Measurements from ENCODE around the gene BRD3OS. TPM values are rescaled to one million over a fixed set of nuclear protein-coding genes. Genes with fewer than 3 reads are reported as not detected.
"Not testable (repeated sequence)": the region's sequence is repeated elsewhere in the genome, so short reads cannot be mapped to it uniquely, and the experiment has no call there.

BRD3OS gene
- total RNA-seq, 1 donor from 2014 or later: 6.8 TPM

DNA sequence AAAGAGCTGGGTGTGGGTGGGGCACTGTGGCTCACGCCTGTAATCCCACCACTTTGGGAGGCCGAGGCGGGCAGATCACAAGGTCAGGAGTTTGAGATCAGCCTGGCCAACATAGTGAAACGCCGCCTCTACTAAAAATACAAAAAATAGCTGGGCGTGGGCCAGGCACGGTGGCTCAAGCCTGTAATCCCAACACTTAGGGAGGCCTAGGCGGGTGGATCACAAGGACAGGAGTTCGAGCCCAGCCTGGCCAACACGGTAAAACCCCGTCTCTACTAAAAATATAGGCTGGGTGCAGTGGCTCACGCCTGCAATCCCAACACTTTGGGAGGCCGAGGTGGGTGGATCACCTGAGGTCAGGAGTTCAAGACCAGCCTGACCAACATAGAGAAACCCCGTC is 36.5 kb upstream of the BRD3OS start:
- not testable (repeated sequence) for DNase-seq

- DNase-seq: no peak
Measured at GRCh38 chr9:133989625-133990365, 35.5 kb upstream of the BRD3OS start.

GRCh38 chr9:133990366-133991213 is 34.7 kb upstream of the BRD3OS start:
- DNase-seq: no peak

DNA sequence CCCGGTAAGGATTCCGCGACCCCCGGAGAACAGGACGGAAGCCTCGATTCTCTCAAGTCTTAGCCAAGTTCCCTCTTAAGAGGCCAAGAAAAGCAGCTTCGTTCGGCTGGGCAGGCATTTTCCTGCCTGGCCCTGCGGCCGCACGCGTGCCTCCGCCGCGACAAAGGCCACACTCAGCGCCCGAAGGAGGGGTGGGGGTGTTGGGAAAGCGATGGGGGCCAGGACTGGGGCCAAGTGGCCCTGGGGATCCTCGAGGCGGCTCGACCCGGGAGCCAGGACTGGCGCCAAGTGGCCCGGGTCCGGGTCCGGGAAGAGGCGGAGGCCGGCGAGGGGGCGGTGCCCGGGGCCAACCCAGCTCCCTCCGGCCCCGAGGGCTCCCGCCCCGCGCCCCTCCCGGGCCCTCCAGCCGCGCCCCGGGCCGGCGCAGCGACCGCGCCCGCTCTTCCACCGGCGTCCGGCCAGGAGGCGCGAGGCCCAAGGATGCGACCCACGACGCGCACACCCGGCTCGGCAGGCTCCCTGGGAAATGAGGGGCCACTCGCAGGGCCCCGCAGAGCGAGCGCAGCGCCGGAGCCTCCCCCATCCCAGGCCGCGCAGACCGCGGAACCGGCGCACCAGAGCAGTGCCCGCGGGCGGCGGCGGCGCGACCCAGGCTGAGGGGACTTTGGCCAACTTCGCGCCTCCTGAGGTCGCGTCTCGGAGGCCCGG is 33.9 kb upstream of the BRD3OS start:
- DNase-seq: no peak

DNA sequence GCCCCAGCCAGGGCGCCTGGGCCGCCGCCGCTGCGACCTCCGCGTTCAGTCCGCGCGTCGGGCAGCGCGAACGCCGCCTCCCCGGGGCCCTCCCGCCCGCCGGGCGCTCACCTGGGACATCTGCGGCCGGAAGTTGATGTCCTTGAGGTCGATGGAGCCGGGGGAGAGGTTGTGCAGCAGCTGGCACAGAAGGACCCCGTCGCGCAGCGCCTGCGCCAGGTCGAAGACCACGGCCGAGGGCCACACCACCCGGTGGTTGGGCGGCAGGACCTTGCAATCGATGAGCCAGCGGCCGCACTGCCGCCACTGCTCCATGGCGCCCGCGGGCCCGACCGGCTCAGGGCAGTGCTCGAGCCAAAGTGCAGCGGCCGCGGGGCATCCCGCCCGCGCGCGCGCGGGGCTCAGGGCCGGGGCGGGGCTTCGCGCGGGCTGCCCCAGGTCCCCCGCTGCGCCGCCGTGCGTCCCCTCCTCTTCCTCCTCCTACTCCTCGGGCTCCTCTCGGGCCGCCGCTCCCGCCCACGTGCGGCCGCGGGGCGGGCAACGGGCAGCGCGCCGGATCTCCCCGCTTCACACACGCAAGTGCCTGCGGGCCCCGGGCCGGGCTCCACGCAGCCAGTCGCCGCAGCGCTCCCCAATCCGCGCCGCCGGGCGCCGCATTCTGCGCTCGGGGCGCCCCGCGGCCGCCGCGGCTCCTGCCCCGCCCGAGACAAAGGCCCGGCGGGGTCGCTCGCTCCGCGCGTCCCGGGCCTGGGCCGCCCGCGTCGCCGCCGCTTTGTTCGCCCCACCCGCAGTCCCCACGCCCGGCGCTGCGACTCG is 33.1 kb upstream of the BRD3OS start, which contains the start of gene VAV2:
VAV2 (minus strand) TSS at position 361 of the 816 bp plus-strand sequence; CDS start at position 315, 46 bp downstream.
- no peak for DNase-seq

GRCh38 chr9:133992780-133993634 is 32.3 kb upstream of the BRD3OS start:
- peak; percentile 32 for DNase-seq

DNA sequence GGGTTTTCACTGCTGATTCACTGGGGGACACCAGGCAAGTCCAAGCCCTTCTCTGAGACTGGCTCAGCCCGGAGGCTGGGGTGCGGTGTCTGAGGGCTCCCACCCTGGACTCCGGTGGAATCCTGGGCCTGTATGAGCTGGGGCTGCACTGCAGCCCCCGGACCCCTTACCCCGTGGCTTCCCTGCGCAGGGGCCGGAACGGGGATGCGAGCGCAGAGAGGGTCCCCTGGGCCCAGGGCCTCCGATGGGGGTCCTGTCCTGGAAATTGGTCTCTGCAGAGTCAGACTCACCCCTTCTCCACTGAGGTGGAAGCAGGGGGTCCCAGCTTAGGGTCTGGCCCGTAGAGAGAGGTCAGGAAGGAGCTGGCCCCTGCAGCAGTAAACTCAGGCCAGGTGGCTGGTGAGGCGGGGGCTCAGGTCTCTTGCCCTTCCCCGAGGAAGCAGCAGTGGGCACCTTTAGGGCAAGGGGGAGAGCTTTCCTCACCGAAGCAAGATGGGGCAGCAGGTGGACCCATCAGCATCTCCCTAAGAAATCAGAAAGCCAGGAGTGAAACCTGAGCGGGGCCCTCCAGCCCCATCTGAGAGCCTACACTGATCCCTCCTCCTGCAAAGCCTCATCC is 31.5 kb upstream of the BRD3OS start:
- no peak for DNase-seq

DNA sequence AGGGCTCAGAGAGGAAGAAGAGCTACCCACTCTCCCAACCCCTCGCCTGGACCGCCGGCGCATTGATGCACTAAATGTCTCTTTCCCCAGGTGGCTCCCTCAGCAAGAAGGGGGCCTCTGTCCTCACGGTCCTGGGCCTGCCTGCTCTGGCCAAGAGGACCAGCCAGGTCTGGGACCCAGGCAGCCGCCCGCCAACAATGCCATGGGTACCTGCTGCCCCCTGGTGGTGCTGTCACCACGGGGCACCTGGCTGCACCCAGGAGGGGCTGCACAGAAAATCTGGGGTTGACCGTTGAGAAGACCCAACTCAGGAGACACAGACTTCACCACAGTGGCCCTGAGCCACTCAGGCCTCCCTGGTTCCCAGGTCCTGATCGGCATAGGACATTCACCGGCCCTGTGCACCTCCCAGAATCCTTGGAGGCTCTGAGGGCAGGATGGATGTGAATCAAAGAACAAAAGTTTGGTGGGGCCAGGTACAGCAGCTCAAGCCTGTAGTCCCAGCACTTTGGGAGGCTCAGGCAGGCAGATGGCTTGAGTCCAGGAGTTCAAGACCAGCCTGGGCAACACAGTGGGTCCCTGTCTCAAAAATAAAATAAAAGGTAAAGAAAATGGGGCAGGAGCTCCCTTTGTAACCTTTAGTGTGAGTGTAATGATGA is 30.8 kb upstream of the BRD3OS start:
- DNase-seq: peak; percentile 31

DNA sequence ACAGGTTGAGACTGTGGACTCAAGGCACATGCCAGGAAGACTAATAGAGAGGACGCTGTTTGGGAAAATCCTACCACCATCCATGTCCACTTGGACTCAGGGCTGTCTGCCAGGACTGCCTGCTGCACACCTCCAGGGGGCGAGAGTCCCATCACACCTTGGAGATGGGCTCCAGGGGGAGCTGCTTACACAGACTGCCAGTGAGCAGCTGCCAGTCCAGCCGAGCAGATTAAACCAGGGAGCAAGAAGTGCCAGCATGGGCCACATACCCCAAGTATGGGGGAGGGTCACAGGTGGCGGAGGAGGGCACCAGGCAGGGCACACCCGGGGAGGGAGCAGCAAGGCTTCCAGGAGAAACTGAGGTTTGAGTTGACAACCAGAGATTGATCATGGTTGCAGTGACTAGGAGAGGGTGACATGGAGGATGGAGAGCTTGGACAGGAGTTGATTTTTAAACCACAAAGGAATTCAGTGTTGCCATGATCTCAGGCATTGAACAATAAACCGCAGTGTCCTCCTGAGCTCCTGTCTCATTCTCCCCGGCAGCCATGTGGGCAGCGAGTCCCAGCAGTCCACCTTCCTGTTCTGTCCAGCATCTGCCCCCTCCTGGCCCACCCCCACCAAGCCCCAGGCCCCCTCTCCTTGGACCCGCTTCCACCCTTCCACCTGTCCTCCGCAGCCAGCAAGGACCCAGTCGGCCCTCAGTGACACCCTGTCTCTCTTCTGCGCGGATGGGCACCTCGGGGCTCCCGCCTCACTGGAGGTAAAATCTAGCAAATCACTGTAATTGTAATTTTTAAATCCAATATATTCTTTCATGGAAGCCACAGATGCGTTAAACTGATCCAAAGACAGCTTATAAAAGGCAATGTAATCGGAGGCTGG is 30.0 kb upstream of the BRD3OS start:
- DNase-seq: no peak

DNA sequence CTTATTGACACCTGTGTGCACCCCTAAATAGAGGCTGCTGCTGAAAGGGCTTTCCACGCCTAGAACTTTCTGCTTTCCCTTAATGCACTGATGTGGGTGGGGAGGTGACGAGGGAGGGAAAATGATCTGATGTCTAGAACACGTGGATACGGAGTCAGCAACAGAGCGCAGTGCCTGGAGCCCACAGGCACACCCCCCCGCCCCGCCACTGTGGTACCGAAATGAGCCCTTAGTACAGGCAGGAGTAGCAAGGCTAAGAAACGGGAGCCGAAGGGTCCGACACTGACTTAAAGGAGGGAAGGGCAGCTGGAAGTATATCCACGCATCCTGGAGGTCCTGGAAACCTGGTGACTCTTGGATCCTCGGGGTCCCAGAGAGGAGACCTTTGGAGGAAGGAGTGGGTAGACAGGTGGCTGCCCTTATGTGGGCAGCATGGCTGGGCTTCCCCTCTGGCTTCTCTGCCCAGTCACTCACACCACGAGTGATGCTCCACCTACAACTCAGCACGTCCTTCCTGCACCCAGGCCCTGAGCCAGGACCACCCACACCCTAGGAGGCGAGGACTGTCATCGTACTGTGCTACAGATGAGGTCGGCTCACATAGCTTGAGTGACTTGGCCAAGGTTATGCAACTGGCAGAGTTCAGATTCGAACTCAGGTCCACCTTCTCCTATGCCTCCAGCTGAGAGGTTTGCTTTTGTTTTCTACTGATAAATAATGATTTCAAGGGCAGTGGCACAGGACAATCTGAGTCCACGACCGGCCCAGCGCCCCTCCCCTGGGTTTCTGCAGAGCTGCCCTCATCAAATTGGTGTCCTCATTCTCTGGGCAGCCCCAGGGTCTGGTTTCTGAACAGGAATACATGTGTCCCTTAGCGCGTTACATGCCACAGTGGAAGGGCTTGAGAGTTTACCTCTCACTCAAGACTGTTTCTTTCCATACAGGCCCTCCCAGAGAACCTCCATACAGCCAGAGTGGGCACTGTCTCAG is 28.5 kb upstream of the BRD3OS start:
- no peak for DNase-seq

- DNase-seq: no peak
Measured at GRCh38 chr9:133997584-133997983, 27.7 kb upstream of the BRD3OS start.

DNA sequence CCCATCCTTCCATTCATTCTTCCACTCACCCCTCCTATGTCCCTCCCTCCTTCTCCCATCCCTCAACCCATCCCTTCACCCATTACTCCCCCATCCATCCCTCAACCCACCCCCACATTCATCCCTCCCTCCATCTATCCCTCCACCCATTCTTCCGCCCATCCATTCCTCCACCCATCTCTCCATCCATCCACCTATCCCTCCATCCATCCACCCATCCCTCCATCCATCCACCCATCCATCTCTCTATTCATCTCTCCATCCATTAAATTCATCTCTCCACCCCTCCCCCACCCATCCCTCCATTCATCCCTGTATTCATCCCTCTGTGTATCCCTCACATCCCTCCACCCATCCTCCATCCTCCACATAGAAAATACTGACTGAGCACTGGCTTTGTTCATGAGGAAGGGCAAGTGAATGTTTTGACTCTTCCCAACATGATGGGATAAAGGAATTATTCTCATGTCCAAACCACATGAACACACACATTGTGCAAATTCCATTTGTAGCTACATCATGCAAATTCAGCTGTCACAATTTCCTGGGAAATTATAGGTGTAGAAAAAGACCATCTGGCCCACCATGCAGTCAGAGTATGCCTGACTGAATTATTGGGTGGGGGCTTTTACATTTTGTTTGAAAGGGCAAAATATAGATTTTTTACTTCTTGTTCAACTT is 26.2 kb upstream of the BRD3OS start:
- DNase-seq: peak; percentile 24

GRCh38 chr9:133999851-134000265 is 25.4 kb upstream of the BRD3OS start:
- DNase-seq: peak; percentile 26

GRCh38 chr9:134002796-134003195 is 22.5 kb upstream of the BRD3OS start:
- no peak for DNase-seq

GRCh38 chr9:134003237-134003636 is 22.0 kb upstream of the BRD3OS start:
- no peak for DNase-seq

DNA sequence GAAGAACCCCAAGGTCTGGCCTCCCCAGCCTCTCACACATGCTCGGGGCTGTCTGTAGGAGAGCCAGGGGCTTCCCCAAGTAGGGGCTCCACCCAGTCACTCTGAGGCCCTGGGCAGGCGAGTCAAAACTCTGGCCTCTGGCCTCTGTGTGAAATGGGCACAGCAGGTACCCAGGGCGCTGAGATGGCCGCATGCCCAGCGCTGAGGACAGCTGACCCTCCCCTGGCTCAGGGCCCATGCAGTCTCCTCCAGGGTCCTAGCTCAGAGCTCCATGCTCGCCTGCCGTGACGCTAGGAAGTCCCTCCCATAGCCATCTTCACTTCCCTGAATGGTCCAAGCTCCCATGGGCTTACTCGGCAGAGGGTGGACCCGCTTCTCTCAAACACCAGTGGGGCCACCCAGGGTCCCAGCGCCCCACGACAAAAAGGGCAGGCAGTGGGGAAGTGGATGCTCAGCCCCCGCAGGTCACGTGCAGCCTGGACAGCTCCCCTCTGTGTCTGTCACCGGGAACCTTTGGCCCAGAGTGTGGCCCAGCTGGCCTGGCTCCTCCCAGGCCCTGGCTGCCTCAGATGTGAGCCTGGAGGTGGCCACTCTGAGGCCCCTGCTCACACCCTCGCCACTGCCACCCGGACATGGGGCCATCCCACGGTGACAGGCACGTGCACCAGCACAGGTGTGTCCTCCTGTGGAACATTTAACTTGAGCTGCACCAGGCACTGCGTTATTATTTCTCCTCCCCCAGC is 21.0 kb upstream of the BRD3OS start:
- DNase-seq: no peak

Data from skin of body (tissue), 2 donors.